GM12864 (cell line): ENCODE results near the gene APOBEC3B.

Source experiments
- DNase-seq: peaks from one replicate; pipeline ENCODE4 v3.0.0-alpha.2; 2011; ENCODE audit warnings: low read depth
- H3K4me3 ChIP-seq: 2 replicates; pipeline ENCODE4 v1.5.1; 2011; ENCODE audit warnings: mild to moderate bottlenecking, low read depth, low read length, control low read depth
- TF ChIP-seq, protein P1 (sequence below): IDR thresholded peaks from 2 replicates; pipeline ENCODE4 v1.5.1; 2011; ENCODE audit warnings: low read depth, mild to moderate bottlenecking, moderate library complexity, low read length, control low read depth, inconsistent platforms; ENCODE audit errors: missing control alignments

APOBEC3B gene

DNA sequence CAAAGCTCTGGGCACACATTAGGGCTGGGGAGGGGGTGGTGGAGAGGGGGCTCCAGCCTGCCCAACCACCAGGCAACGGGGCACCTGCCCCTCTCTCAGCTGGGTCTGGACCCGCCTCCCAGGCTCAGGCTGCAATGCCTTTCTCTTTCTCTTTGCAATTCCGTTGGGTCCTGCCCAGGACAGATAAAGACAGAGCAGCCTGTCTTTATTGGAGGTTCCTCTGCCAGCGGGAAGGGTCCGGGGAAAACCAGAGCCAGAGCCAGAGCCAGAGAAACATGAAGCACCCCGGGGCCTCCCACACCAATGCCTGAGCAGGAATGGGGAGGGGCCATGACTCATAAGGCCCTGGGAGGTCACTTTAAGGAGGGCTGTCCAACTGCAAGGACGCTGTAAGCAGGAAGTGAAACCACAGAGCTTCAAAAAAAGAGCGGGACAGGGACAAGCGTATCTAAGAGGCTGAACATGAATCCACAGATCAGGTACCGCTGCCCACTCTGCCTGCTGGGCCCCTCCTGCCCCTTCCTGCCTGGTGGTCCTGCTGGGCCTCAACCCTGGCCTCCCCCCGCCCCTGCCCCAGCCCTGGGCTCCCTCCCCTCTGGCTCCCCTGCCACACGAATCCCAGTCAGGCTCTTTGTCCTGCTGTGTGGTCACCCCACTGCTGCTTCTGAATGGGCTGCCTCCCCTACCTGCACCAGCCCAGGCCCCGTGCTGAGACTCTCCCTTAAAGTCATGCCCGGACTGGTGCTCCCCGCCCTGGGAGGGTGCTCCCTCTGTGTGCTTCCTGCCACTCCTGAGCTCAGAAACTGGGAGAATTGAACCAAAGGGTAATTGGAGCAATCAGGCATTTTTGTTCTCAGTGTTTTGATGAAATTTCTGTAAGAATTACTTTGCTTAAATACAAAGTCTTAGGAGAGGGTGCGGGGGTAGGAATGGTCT is at the start of gene APOBEC3B:
APOBEC3B (plus strand) TSS at position 356 of the 936 bp plus-strand sequence; CDS start at position 463, 107 bp downstream.
- peak; percentile 80 for DNase-seq

DNA sequence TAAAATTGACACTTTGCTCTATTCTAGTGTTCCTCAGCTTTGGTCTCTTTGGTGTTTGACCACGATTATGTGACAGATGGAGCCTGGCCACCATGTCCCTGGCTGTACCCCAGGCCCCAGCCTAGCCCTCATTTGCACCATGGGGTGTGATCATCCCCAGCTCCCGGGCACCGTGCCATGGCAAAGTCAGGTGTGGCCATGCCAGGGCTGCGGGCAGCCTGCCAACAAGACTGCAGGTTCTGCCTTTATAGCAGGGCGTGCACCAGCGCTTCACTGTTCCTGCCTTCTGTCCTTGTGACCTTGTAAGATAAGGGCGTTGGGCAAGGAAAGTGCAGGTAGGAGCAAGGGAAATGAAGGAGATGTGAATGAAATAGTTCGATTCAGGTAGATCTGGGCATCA is 47.1 kb upstream of the APOBEC3B start:
- TF ChIP-seq, protein P1, sequence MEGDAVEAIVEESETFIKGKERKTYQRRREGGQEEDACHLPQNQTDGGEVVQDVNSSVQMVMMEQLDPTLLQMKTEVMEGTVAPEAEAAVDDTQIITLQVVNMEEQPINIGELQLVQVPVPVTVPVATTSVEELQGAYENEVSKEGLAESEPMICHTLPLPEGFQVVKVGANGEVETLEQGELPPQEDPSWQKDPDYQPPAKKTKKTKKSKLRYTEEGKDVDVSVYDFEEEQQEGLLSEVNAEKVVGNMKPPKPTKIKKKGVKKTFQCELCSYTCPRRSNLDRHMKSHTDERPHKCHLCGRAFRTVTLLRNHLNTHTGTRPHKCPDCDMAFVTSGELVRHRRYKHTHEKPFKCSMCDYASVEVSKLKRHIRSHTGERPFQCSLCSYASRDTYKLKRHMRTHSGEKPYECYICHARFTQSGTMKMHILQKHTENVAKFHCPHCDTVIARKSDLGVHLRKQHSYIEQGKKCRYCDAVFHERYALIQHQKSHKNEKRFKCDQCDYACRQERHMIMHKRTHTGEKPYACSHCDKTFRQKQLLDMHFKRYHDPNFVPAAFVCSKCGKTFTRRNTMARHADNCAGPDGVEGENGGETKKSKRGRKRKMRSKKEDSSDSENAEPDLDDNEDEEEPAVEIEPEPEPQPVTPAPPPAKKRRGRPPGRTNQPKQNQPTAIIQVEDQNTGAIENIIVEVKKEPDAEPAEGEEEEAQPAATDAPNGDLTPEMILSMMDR = no peak
- H3K4me3 ChIP-seq = no peak overlapping the region
- DNase-seq = no peak

More for the DNA sequence above, at the start of gene APOBEC3B:
- TF ChIP-seq, protein P1 = no peak
- H3K4me3 ChIP-seq = peak within 1 kb of the TSS; percentile 44

DNA sequence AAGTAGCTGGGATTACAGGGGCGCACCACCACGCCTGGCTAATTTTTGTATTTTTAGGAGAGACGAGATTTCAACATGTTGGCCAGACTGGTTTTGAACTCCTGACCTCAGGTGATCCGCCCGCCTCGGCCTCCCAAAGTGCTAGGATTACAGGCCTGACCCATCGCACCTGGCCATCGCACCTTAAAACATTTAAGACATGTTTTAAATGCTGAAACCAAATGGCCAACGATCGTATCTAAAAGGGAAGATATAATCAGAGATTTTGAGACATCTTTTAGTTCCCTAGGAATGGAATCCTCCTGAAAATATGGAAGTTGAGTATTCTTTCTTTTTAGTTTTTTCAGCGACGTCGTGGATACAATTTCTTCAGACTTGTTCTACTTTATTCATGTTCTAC is 46.5 kb upstream of the APOBEC3B start:
- TF ChIP-seq, protein P1 = no peak
- DNase-seq = no peak
- H3K4me3 ChIP-seq = no peak overlapping the region

DNA sequence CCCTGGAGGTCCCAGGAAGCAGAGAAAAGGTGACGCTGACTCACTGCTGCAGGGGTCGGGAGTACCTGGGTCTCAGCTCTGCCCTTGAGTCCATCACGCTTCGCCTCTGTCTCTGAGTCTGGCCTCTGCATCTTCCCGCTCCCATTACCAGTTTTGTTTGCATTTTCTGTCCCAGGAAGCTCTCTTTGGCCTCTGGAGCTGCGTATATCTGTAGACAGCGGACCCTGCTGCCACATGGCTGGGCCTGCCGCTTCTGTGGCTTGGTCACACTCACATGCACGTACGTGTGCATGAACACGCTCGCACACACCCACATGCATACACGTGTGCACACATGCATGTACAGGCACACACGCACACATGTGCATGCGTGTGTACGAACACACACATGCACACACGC is 45.6 kb upstream of the APOBEC3B start:
- no peak overlapping the region for H3K4me3 ChIP-seq
- no peak for DNase-seq
- TF ChIP-seq, protein P1 = no peak

DNA sequence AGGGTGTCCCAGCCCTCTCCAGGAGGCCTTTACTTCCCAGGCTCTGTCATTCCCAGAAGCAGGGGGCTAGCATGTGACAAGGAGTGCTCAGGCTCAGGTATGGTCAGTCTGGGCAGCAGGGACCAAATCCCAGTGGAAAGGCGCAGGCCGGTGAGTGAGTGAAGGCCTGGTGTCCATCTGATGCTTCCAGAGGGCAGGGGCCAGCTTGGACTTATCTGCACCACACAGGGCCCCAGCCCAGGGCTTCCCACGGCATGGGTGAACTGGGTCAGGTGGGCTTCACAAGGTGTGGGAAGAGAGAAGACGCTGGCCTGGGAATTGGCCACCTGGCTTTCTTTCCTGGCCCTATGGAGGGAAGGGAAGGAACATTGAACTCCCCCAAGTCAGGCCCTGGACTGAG is 45.1 kb upstream of the APOBEC3B start:
- H3K4me3 ChIP-seq = no peak overlapping the region
- no peak for DNase-seq
- TF ChIP-seq, protein P1 = no peak

DNA sequence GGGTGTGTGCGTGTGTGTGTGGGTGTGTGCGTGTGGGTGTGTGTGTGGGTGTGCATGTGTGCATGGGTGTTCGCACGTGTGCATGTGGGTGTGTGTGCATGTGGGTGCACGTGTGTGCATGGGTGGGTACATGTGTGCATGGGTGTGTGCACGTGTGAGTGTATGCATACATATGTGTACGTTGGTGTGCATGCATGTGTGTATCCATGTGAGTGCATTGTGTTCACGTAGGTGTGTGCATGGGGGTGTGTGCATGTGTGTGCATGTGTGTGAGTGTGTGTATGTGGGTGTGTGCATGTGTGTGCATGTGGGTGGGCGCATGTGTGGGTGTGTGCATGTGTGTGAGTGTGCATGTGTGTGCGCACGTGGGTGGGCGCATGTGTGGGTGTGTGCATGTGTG is 44.6 kb upstream of the APOBEC3B start:
- TF ChIP-seq, protein P1 = no peak
- DNase-seq = no peak

More for the DNA sequence above, 44.6 kb upstream of the APOBEC3B start:
- no peak overlapping the region for H3K4me3 ChIP-seq
